ENCODE results near the gene FBXO30.

The FBXO30 gene

GRCh38 chr6:145752638-145753037 lies 62.0 kb downstream of the FBXO30 start:
- peaks cover 0 to 4% (median 0%) of the 10 kb centered on the region in 3 donors for H3K9me3 ChIP-seq
- no peak overlapping the region for H3K4me3 ChIP-seq
- H3K4me1 ChIP-seq, result peaks cover 0 to 15% (median 0%) of the 10 kb centered on the region in 4 donors
- no peak overlapping the region for H3K27ac ChIP-seq
- intact Hi-C loops (cut with DNase I; ENCODE audit: low total_unique reads), result no loop called here
- no peak for DNase-seq
- H3K36me3 ChIP-seq, result no peaks in the 10 kb centered on the region
- TF ChIP-seq CTCF (IDR thresholded peaks at IDR 0.05), result no peak
- H3K27me3 ChIP-seq, result no peaks in the 10 kb centered on the region

- Histone ChIP-seq H3K9me3 (peaks cover 0 to 7% (median 0%) of the 10 kb centered on the region in 3 donors), H3K27ac (no peak overlapping the region), H3K4me1 (peaks cover 0 to 8% (median 0%) of the 10 kb centered on the region in 4 donors), H3K4me3 (no peak overlapping the region), H3K27me3 (no peaks in the 10 kb centered on the region), H3K36me3 (no peaks in the 10 kb centered on the region)
- no peak for TF ChIP-seq CTCF (IDR thresholded peaks at IDR 0.05)
- intact Hi-C loops (cut with DNase I; ENCODE audit: low total_unique reads), result no loop called here
- DNase-seq, result no peak
Observed at GRCh38 chr6:145749632-145750031, 65.0 kb downstream of the FBXO30 start.

GRCh38 chr6:145745861-145746260 lies 68.7 kb downstream of the FBXO30 start:
- TF ChIP-seq CTCF (IDR thresholded peaks at IDR 0.05), result no peak
- no peak for DNase-seq
- peaks cover 0 to 7% (median 0%) of the 10 kb centered on the region in 3 donors for H3K9me3 ChIP-seq
- no peaks in the 10 kb centered on the region for H3K36me3 ChIP-seq
- H3K27ac ChIP-seq, result no peak overlapping the region
- intact Hi-C loops (cut with DNase I; ENCODE audit: low total_unique reads), result no loop called here
- no peaks in the 10 kb centered on the region for H3K27me3 ChIP-seq
- peaks cover 0 to 8% (median 0%) of the 10 kb centered on the region in 4 donors for H3K4me1 ChIP-seq
- H3K4me3 ChIP-seq, result no peak overlapping the region

- peaks cover 0 to 3% (median 0%) of the 10 kb centered on the region in 4 donors for H3K4me1 ChIP-seq
- H3K27me3 ChIP-seq, result no peaks in the 10 kb centered on the region
- no peak for TF ChIP-seq CTCF (IDR thresholded peaks at IDR 0.05)
- DNase-seq, result no peak
- H3K36me3 ChIP-seq, result no peaks in the 10 kb centered on the region
- no peak overlapping the region for H3K4me3 ChIP-seq
- intact Hi-C loops (cut with DNase I; ENCODE audit: low total_unique reads), result no loop called here
- H3K27ac ChIP-seq, result no peak overlapping the region
- peaks cover 0 to 7% (median 0%) of the 10 kb centered on the region in 3 donors for H3K9me3 ChIP-seq
Observed at GRCh38 chr6:145744619-145745018, 70.0 kb downstream of the FBXO30 start.

All from tibial artery (tissue), 4 donors.